ENCODE results near the gene ALKBH6. TPM values are rescaled to one million over a fixed set of nuclear protein-coding genes. Genes with fewer than 3 reads are reported as not detected.
A peak's percentile ranks its signal among the peaks of the same experiment; 100 is the strongest.

Gene ALKBH6
- total RNA-seq, 1 donor from 2014 or later, result 27.3 TPM

- H3K9me3 ChIP-seq (ENCODE audit: insufficient read depth, low read depth, low read length), result no peaks in the 10 kb centered on the region
Observed at GRCh38 chr19:35960432-35960972, 53.5 kb downstream of the ALKBH6 start.

DNA sequence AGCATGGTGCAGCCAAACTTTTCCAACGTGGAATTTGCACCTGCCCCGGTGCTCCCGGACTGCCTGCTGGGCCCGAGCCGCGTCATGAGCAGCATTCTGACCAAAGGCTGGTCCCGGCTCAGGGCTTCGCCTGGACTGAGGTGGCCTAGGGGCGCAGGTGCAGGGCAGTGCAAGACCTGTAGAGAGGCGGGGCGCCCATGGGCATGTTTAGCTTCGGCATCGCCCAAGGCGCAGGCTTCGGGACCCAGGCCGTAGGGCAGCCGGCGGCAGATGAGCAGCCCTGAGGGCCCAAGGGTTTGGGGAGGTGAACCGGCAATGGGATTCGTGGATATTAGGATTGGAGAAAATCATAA is 54.1 kb downstream of the ALKBH6 start:
- Histone ChIP-seq H3K4me1 (ENCODE audit: insufficient read depth, low read length) (peaks cover 4% of the 10 kb centered on the region), H3K27me3 (ENCODE audit: insufficient read depth, low read length) (peaks cover 14% of the 10 kb centered on the region), H2AFZ (ENCODE audit: low read depth, low read length) (no peak overlapping the region), H3K4me2 (ENCODE audit: low read length) (no peak overlapping the region), H4K20me1 (ENCODE audit: insufficient read depth, low read length) (no peaks in the 10 kb centered on the region), H3K79me2 (ENCODE audit: insufficient read depth, low read length) (no peaks in the 10 kb centered on the region), H3K4me3 (ENCODE audit: insufficient read depth, low read depth, low read length) (no peak overlapping the region), H3K9me3 (ENCODE audit: insufficient read depth, low read depth, low read length) (no peaks in the 10 kb centered on the region), H3K36me3 (ENCODE audit: insufficient read depth, low read length) (no peaks in the 10 kb centered on the region), H3K9ac (ENCODE audit: low read length) (no peak overlapping the region), H3K27ac (ENCODE audit: low read depth, low read length) (no peak overlapping the region)
- H3K4me1 Mint-ChIP-seq (ENCODE audit: low read depth, unreplicated experiment), result no peaks in the 10 kb centered on the region
- FAIRE-seq (no peak), DNase-seq (ENCODE audit: low read depth) (no peak)
- no peak overlapping the region for H3K4me3 Mint-ChIP-seq (ENCODE audit: unreplicated experiment)
- TF ChIP-seq CTCF (IDR thresholded peaks at IDR 0.05; ENCODE audit: insufficient read depth, low read depth, low read length), result no peak
- peak; percentile 4 for TF ChIP-seq EZH2 (IDR thresholded peaks at IDR 0.05; ENCODE audit: insufficient read depth, low read length)
- peaks cover 44% of the 10 kb centered on the region for H3K27me3 Mint-ChIP-seq (ENCODE audit: low read depth, unreplicated experiment)
- peaks cover 4% of the 10 kb centered on the region for H3K9me3 Mint-ChIP-seq (ENCODE audit: unreplicated experiment)
- H3K27ac Mint-ChIP-seq (ENCODE audit: unreplicated experiment), result no peak overlapping the region
- peaks cover 7% of the 10 kb centered on the region for H3K36me3 Mint-ChIP-seq (ENCODE audit: low read depth, unreplicated experiment)

More at GRCh38 chr19:35960432-35960972, 53.5 kb downstream of the ALKBH6 start:
- H3K4me1 ChIP-seq (ENCODE audit: insufficient read depth, low read length), result peaks cover 4% of the 10 kb centered on the region
- peaks cover 4% of the 10 kb centered on the region for H3K9me3 Mint-ChIP-seq (ENCODE audit: unreplicated experiment)
- H3K27ac ChIP-seq (ENCODE audit: low read depth, low read length), result no peak overlapping the region
- H3K4me3 ChIP-seq (ENCODE audit: insufficient read depth, low read depth, low read length), result no peak overlapping the region
- H3K27me3 Mint-ChIP-seq (ENCODE audit: low read depth, unreplicated experiment), result peaks cover 45% of the 10 kb centered on the region
- no peak for DNase-seq (ENCODE audit: low read depth)
- H3K36me3 ChIP-seq (ENCODE audit: insufficient read depth, low read length), result no peaks in the 10 kb centered on the region
- H3K4me3 Mint-ChIP-seq (ENCODE audit: unreplicated experiment), result no peak overlapping the region
- FAIRE-seq, result no peak
- H3K9ac ChIP-seq (ENCODE audit: low read length), result no peak overlapping the region
- H3K4me2 ChIP-seq (ENCODE audit: low read length), result no peak overlapping the region
- H2AFZ ChIP-seq (ENCODE audit: low read depth, low read length), result no peak overlapping the region
- no peaks in the 10 kb centered on the region for H4K20me1 ChIP-seq (ENCODE audit: insufficient read depth, low read length)
- H3K36me3 Mint-ChIP-seq (ENCODE audit: low read depth, unreplicated experiment), result peaks cover 7% of the 10 kb centered on the region
- no peaks in the 10 kb centered on the region for H3K4me1 Mint-ChIP-seq (ENCODE audit: low read depth, unreplicated experiment)
- peaks cover 14% of the 10 kb centered on the region for H3K27me3 ChIP-seq (ENCODE audit: insufficient read depth, low read length)
- TF ChIP-seq CTCF (IDR thresholded peaks at IDR 0.05; ENCODE audit: insufficient read depth, low read depth, low read length) (no peak), EZH2 (IDR thresholded peaks at IDR 0.05; ENCODE audit: insufficient read depth, low read length) (no peak)
- no peak overlapping the region for H3K27ac Mint-ChIP-seq (ENCODE audit: unreplicated experiment)
- H3K79me2 ChIP-seq (ENCODE audit: insufficient read depth, low read length), result no peaks in the 10 kb centered on the region

Other genes with a start within 250 kb of the ALKBH6 start
- gene ARHGAP33, start 238.6 kb downstream of the ALKBH6 start, total RNA-seq, result 5.5 and 6.8 TPM in 2 replicates
- gene PRODH2, start 201.4 kb downstream of the ALKBH6 start, total RNA-seq, result not detected in 2 replicates
- not detected in 2 replicates for gene NPHS1, start 161.7 kb downstream of the ALKBH6 start, total RNA-seq
- 0.12 and 0.18 TPM in 2 replicates for gene KIRREL2, start 157.3 kb downstream of the ALKBH6 start, total RNA-seq
- gene APLP1, start 145.6 kb downstream of the ALKBH6 start, total RNA-seq, result 66.0 and 69.4 TPM in 2 replicates
- 7.0 and 8.4 TPM in 2 replicates for gene NFKBID, start 113.7 kb downstream of the ALKBH6 start, total RNA-seq
- 1.8 and 2.1 TPM in 2 replicates for gene HCST, start 111.7 kb downstream of the ALKBH6 start, total RNA-seq
- not detected in 2 replicates for gene TYROBP, start 105.9 kb downstream of the ALKBH6 start, total RNA-seq
- gene LRFN3, start 77.8 kb downstream of the ALKBH6 start, total RNA-seq, result 15.1 and 15.3 TPM in 2 replicates
- 8.8 and 10.9 TPM in 2 replicates for gene SDHAF1, start 19.0 kb downstream of the ALKBH6 start, total RNA-seq
- 0.53 and 1.1 TPM in 2 replicates for gene SYNE4, start 5.4 kb downstream of the ALKBH6 start, total RNA-seq
- 55.4 and 57.4 TPM in 2 replicates for gene CLIP3, start 18.7 kb upstream of the ALKBH6 start, total RNA-seq
- gene THAP8, start 40.1 kb upstream of the ALKBH6 start, total RNA-seq, result 5.0 and 6.0 TPM in 2 replicates
- gene WDR62, start 40.7 kb upstream of the ALKBH6 start, total RNA-seq, result 1.1 and 2.4 TPM in 2 replicates
- not detected in 2 replicates for gene OVOL3, start 96.9 kb upstream of the ALKBH6 start, total RNA-seq
- gene POLR2I, start 100.7 kb upstream of the ALKBH6 start, total RNA-seq, result 57.4 and 65.1 TPM in 2 replicates
- gene TBCB, start 101.3 kb upstream of the ALKBH6 start, total RNA-seq, result 239 and 244 TPM in 2 replicates
- 665 and 677 TPM in 2 replicates for gene CAPNS1, start 125.9 kb upstream of the ALKBH6 start, total RNA-seq
- 0.64 TPM in 1 of 2 replicates, not detected in the other for gene COX7A1, start 138.2 kb upstream of the ALKBH6 start, total RNA-seq
- 6.3 and 6.5 TPM in 2 replicates for gene ZNF565, start 200.5 kb upstream of the ALKBH6 start, total RNA-seq
- gene ZNF146, start 200.9 kb upstream of the ALKBH6 start, total RNA-seq, result 80.7 and 82.7 TPM in 2 replicates

Data from astrocyte (in vitro differentiated cells and primary cell).